B cell (primary cell): Measurements from ENCODE around the gene MYL12A. TPM values are rescaled to one million over a fixed set of nuclear protein-coding genes. Genes with fewer than 3 reads are reported as not detected.

Experiments
- ATAC-seq: fragments of 200-7000 bp; cut with Tn5 transposase; one replicate; pipeline ENCODE4 v1.10.0; 2021; ENCODE audit warnings: low read depth, mild to moderate bottlenecking, moderate number of reproducible peaks, moderate library complexity
- CTCF ChIA-PET: fragments of 350-600 bp; sonication (Branson Sonifier 250); formaldehyde crosslinking; loops from one replicate; lab custom pipeline; 2021; ENCODE audit warnings: antibody characterized with exemption, inconsistent platforms; lab: Charles Lee
- POLR2A ChIA-PET: fragments of 350-600 bp; sonication (Branson Sonifier 250); formaldehyde crosslinking; loops from one replicate; lab custom pipeline; 2021; ENCODE audit warnings: antibody characterized with exemption; lab: Charles Lee
- DNase-seq: peaks from one replicate; pipeline ENCODE4 v3.0.0; 2013
- H2AFZ ChIP-seq: 2 replicates; pipeline ENCODE4 v1.6.1; 2012; ENCODE audit warnings: mild to moderate bottlenecking, low read depth, low read length; ENCODE audit not compliant: insufficient read depth, poor library complexity, severe bottlenecking
- H3K27ac ChIP-seq, 2 donors: 1 replicate in 1 of 2; 2 replicates in 1 of 2; pipeline ENCODE4 v1.5.1; 2012 to 2013; ENCODE audit warnings: low read length in 2 of 2, mild to moderate bottlenecking in 2 of 2, moderate library complexity in 1 of 2
- H3K27me3 ChIP-seq, 4 experiments: fragments of 200-600 bp in 1 of 4; sonication (generic) in 1 of 4; replicated peaks in 1 of 4; 1 replicate in 2 of 4; 2 replicates in 2 of 4; pipeline versions ENCODE4 v1.6.1 to v1.7.0; 2013 to 2016; ENCODE audit warnings: low read length in 3 of 4, mild to moderate bottlenecking in 2 of 4, mixed read lengths in 1 of 4, moderate library complexity in 1 of 4; ENCODE audit not compliant: insufficient read depth in 4 of 4, control insufficient read depth in 3 of 4; ENCODE audit errors: control extremely low read depth in 1 of 4
- H3K36me3 ChIP-seq, 2 experiments: replicated peaks in 1 of 2; 1 replicate in 1 of 2; 2 replicates in 1 of 2; pipeline versions ENCODE4 v1.6.1 to v1.7.1; 2013; ENCODE audit warnings: low read length in 1 of 2; ENCODE audit not compliant: insufficient read depth in 2 of 2, control insufficient read depth in 1 of 2; ENCODE audit errors: control extremely low read depth in 1 of 2, extremely low read depth in 1 of 2
- H3K4me1 ChIP-seq, 2 donors: fragments of 200-600 bp in 1 of 2; sonication (generic) in 1 of 2; 1 replicate in 1 of 2; 2 replicates in 1 of 2; pipeline versions ENCODE4 v1.5.1 to v1.6.1; 2013 to 2017; ENCODE audit warnings: low read length in 2 of 2; ENCODE audit not compliant: control insufficient read depth in 2 of 2, insufficient read depth in 2 of 2
- H3K4me2 ChIP-seq: replicated peaks from 2 replicates; pipeline ENCODE3; 2012; ENCODE audit warnings: mild to moderate bottlenecking, low read depth, low read length; ENCODE audit not compliant: poor library complexity, severe bottlenecking
- H3K4me3 ChIP-seq, 5 experiments: fragments of 200-600 bp in 1 of 5; sonication (generic) in 1 of 5; 1 replicate in 3 of 5; 2 replicates in 2 of 5; pipeline versions ENCODE4 v1.5.1 to v1.7.0; 2011 to 2016; ENCODE audit warnings: low read length in 4 of 5, mild to moderate bottlenecking in 4 of 5, low read depth in 2 of 5, control low read depth in 1 of 5, moderate library complexity in 1 of 5; ENCODE audit not compliant: insufficient read depth in 1 of 5; ENCODE audit errors: control extremely low read depth in 1 of 5, extremely low read depth in 1 of 5
- H3K79me2 ChIP-seq: fragments of 200-600 bp; sonication (generic); one replicate; pipeline ENCODE4 v1.6.0; 2016; ENCODE audit warnings: low read length; ENCODE audit not compliant: control insufficient read depth, insufficient read depth
- H3K9ac ChIP-seq: fragments of 200-600 bp; sonication (generic); 2 replicates; pipeline ENCODE4 v1.6.1; 2017; ENCODE audit warnings: mild to moderate bottlenecking, low read length, moderate library complexity
- H3K9me3 ChIP-seq, 3 donors: one replicate each; pipeline versions ENCODE4 v1.6.1 to v1.7.1; 2013; ENCODE audit warnings: low read length in 2 of 3; ENCODE audit not compliant: control insufficient read depth in 2 of 3, insufficient read depth in 1 of 3; ENCODE audit errors: control extremely low read depth in 1 of 3
- H4K20me1 ChIP-seq: 2 replicates; pipeline ENCODE4 v1.6.0; 2012; ENCODE audit warnings: mild to moderate bottlenecking, low read length; ENCODE audit not compliant: insufficient read depth, control insufficient read depth, poor library complexity, severe bottlenecking
- H3K27ac Mint-ChIP-seq: one replicate; pipeline ENCODE4 v1.8.0; 2021; ENCODE audit warnings: mixed read lengths
- H3K27me3 Mint-ChIP-seq: one replicate; pipeline ENCODE4 v1.8.0; 2021; ENCODE audit warnings: mixed read lengths
- H3K4me1 Mint-ChIP-seq: one replicate; pipeline ENCODE4 v1.8.0; 2021; ENCODE audit warnings: mixed read lengths
- H3K4me3 Mint-ChIP-seq: one replicate; pipeline ENCODE4 v1.8.0; 2021; ENCODE audit warnings: mixed read lengths
- H3K9me3 Mint-ChIP-seq: one replicate; pipeline ENCODE4 v1.8.0; 2022; ENCODE audit warnings: mixed read lengths; ENCODE audit not compliant: insufficient read depth
- CTCF ChIP-seq: fragments of 200-600 bp; IDR thresholded peaks from one replicate; pipeline ENCODE4 v1.8.0; 2022; ENCODE audit warnings: antibody characterized with exemption, mild to moderate bottlenecking
- EZH2 ChIP-seq: IDR thresholded peaks from 2 replicates; pipeline ENCODE4 v1.6.1; 2012; ENCODE audit warnings: borderline replicate concordance, low read depth, mild to moderate bottlenecking, moderate library complexity, low read length; ENCODE audit not compliant: insufficient read depth, poor library complexity, severe bottlenecking
- WGBS: methylation state at CpG from one replicate; pipeline ENCODE4 v1.1.5; 2013; ENCODE audit warnings: missing lambda C conversion rate; ENCODE audit not compliant: insufficient coverage; 5-methylcytosine and 5-hydroxymethylcytosine counted together
- intact Hi-C: fragments of 100-400 bp; cut with micrococcal nuclease; formaldehyde crosslinking; loops from one replicate; pipeline ENCODE4 v1.10.0; 2022
- polyA plus RNA-seq: library from polyadenylated mRNA; depleted of rRNA; stranded (reverse); fragments of >200 nt; gene quantifications from 2 replicates; pipeline ENCODE4 v1.2.3, GENCODE V29; 2012
- total RNA-seq, 2 donors: library from RNA; stranded (reverse); fragments of 120-200 nt in 1 of 2; gene quantifications; 1 replicate in 1 of 2; 2 replicates in 1 of 2; pipeline versions ENCODE4 v1.2.3 to v1.2.4, GENCODE V29; 2013 to 2022

Gene MYL12A
- total and polyA plus RNA-seq, 2 donors (not counting 1 experiment from before 2014, with no cell fraction given): 276 to 281 TPM

- Mint-ChIP-seq H3K27ac (peak overlapping the region; percentile 88), H3K27me3 (no peaks in the 10 kb centered on the region), H3K9me3 (no peaks in the 10 kb centered on the region), H3K4me3 (peak overlapping the region; percentile 55), H3K4me1 (peaks cover 75% of the 10 kb centered on the region)
- no peaks in the 10 kb centered on the region for H3K9me3 ChIP-seq
- POLR2A ChIA-PET: interaction anchor here (2.6 kb wide), 1 partner anchor 10 kb away, joined by 15 read pairs; the partner anchor contains the start of gene MYL12A
- peak overlapping the region; percentile 52 to 81 for H3K27ac ChIP-seq
- H3K9ac ChIP-seq: peak overlapping the region; percentile 14
- ATAC-seq (no peak), DNase-seq (peak; percentile 26)
- H3K36me3 ChIP-seq: peaks cover 23 to 58% of the 10 kb centered on the region in 2 experiments
- peaks cover 18% of the 10 kb centered on the region for H4K20me1 ChIP-seq
- H3K79me2 ChIP-seq: peaks cover 87% of the 10 kb centered on the region
- TF ChIP-seq CTCF: no peak
- no peak for TF ChIP-seq EZH2
- intact Hi-C loops: no loop called here
- peak overlapping the region in 1 of 5 experiments; percentile 24 for H3K4me3 ChIP-seq
- H2AFZ ChIP-seq: no peak overlapping the region
- 44% methylated on average over 3 of the region's 5 CpGs for WGBS
- H3K4me1 ChIP-seq: peaks cover 57 to 63% of the 10 kb centered on the region in 2 donors
- no peaks in the 10 kb centered on the region for H3K27me3 ChIP-seq
- H3K4me2 ChIP-seq: peak overlapping the region; percentile 47
- CTCF ChIA-PET: interaction anchor here (2.0 to 3.9 kb wide), 3 partner anchors 9 to 409 kb away, joined by 7 to 23 read pairs (median 9); partner anchors contain the start of gene MYL12A
Measured at GRCh38 chr18:3256693-3257626, 9.4 kb downstream of the MYL12A start.
